Measurements from ENCODE around the gene FAM177A1. TPM values are rescaled to one million over a fixed set of nuclear protein-coding genes. Genes with fewer than 3 reads are reported as not detected.
"Not testable (repeated sequence)": the region's sequence is repeated elsewhere in the genome, so short reads cannot be mapped to it uniquely, and the experiment has no call there.

The FAM177A1 gene
- polyA plus RNA-seq, 1 experiment, result 29.5 TPM

DNA sequence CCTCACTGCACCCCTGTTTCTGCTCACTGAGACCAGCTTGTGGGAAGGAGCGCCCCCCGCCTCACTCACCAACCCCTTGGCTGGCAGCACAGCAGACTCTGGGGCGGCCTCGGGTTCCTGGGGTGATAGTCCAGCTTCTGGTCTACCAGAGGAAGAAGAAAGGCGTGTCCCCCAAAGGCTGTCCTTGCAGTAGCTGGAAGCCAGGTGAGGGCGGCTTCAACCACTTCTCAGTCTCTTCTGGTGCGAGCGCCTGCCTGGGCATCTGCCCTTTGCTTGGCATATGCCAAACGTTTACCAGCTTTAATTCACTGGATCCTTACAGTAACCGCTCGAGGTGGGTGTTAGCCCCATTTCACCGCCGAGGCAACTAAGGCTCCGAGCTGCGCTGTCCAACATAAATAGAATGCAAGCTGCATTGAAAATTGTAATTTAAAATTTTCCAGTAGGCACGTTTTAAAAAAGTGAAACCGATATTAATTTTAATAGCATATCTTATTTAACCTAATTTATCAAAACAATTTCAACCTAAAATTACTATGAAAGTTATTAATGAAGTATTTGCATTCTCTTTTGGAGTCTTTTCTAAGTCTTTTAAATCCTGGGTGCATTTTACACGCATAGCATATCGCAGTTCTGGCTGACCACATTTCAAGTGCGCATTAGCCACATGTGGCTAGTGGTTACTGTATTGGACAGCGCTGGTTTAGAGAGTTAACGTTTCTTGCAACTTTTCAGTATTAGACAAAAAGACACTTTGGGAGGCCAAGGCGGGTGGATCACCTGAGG is 872 bp downstream of the FAM177A1 start:
- TF ChIP-seq, protein P1, sequence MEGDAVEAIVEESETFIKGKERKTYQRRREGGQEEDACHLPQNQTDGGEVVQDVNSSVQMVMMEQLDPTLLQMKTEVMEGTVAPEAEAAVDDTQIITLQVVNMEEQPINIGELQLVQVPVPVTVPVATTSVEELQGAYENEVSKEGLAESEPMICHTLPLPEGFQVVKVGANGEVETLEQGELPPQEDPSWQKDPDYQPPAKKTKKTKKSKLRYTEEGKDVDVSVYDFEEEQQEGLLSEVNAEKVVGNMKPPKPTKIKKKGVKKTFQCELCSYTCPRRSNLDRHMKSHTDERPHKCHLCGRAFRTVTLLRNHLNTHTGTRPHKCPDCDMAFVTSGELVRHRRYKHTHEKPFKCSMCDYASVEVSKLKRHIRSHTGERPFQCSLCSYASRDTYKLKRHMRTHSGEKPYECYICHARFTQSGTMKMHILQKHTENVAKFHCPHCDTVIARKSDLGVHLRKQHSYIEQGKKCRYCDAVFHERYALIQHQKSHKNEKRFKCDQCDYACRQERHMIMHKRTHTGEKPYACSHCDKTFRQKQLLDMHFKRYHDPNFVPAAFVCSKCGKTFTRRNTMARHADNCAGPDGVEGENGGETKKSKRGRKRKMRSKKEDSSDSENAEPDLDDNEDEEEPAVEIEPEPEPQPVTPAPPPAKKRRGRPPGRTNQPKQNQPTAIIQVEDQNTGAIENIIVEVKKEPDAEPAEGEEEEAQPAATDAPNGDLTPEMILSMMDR (IDR thresholded peaks at IDR 0.05; ENCODE audit: insufficient read depth, low read depth, low read length), result no peak
- POLR2A ChIA-PET, result interaction anchor here (0.5 to 1.1 kb wide), 4 partner anchors 27 to 357 kb away, joined by 3 to 21 read pairs (median 5); partner anchors contain the start of gene SRP54

DNA sequence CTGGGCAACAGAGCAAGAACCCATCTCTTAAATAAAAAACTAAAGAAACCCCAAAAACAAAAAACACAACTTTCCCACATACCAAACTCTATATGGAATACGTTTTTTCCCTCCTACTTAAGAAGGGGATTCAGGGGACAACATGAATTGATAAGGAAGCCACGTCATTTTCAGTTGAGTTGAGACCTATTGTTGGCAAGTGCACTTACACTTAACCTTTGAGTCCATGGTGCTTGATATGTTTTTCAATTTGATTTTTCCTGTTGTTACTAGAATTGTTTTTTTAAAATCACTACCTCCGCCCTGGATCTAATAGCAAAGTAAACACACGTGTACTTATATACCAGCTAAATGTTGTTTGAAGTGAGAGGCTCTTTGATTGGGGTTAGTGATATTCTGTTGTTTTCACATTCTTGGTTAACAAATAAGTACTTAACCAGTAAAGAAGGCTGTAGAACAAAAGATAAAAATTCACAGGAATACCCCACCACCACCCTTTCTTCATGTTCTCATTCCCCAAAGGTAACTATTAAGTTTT is 2.0 kb downstream of the FAM177A1 start:
- Histone ChIP-seq H3K4me3 (ENCODE audit: low read depth, low read length) (no peak overlapping the region), H3K36me3 (ENCODE audit: control insufficient read depth, insufficient read depth, low read length) (peaks cover 1% of the 10 kb centered on the region; the same call in 1 of the 2 replicates), H3K27me3 (ENCODE audit: control insufficient read depth, insufficient read depth, low read length) (no peaks in the 10 kb centered on the region)
- DNase-seq (ENCODE audit: low read depth), result no peak
- TF ChIP-seq, protein P1 (IDR thresholded peaks at IDR 0.05; ENCODE audit: insufficient read depth, low read depth, low read length), result no peak
- CTCF ChIA-PET, result no interaction called here
- POLR2A ChIA-PET, result no interaction called here

More for the DNA sequence above, 872 bp downstream of the FAM177A1 start:
- no peak for DNase-seq (ENCODE audit: low read depth)
- CTCF ChIA-PET, result interaction anchor here (1.0 to 1.3 kb wide), 3 partner anchors 10 to 14 kb away, joined by 3 to 5 read pairs (median 3); no protein-coding TSS in a partner anchor
- Histone ChIP-seq H3K36me3 (ENCODE audit: control insufficient read depth, insufficient read depth, low read length) (peaks cover 1% of the 10 kb centered on the region; the same call in 1 of the 2 replicates), H3K4me3 (ENCODE audit: low read depth, low read length) (peak overlapping the region; percentile 73), H3K27me3 (ENCODE audit: control insufficient read depth, insufficient read depth, low read length) (no peaks in the 10 kb centered on the region)

DNA sequence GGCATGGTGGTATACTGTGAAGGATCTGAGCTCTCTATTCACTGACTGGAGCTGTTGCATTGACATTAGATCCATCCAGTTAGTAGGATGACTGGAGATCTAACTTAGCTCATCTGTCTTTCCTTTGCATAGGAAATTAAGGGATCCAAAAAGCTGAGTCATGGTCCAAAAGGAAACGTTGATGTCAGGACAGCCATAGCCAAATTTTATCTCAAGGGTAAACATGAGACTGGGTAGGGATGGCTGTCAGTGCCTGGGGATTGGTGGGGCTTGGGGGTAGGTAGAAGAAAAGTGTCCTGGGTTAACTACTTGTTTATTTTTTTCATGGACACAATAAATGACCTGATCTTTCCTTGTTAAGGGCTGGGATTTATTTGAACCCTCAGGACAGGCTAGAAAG is 4.6 kb downstream of the FAM177A1 start:
- peak; percentile 14 for DNase-seq (ENCODE audit: low read depth)
- Histone ChIP-seq H3K4me3 (ENCODE audit: low read depth, low read length) (no peak overlapping the region), H3K27me3 (ENCODE audit: control insufficient read depth, insufficient read depth, low read length) (no peaks in the 10 kb centered on the region), H3K36me3 (ENCODE audit: control insufficient read depth, insufficient read depth, low read length) (peaks cover 1% of the 10 kb centered on the region; the same call in 1 of the 2 replicates)
- ChIA-PET CTCF (interaction anchor here (0.6 kb wide), 2 partner anchors 8 to 401 kb away, joined by 3 to 5 read pairs; no protein-coding TSS in a partner anchor), POLR2A (interaction anchor here (0.6 kb wide), 1 partner anchor 402 kb away, joined by 3 read pairs; no protein-coding TSS in a partner anchor)
- TF ChIP-seq, protein P1 (IDR thresholded peaks at IDR 0.05; ENCODE audit: insufficient read depth, low read depth, low read length), result no peak

DNA sequence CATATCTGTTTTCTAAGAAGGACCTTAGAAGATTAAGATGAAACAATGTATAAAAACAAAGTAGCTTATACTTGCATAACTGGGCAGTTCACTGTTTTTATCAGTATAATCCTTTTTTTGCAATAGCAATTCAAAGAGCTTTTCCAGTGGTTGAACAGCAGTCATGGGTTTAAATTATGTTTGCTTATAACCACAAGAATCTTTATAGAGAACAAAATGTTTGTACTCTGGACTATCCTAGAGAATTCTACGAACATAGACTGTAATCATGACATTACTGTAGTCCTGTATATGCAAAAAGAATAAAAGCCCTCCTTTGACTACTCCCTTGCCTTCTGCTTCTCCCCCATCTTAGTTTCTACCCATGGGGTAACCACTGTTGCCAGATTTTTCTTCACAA is 5.7 kb downstream of the FAM177A1 start:
- Histone ChIP-seq H3K36me3 (ENCODE audit: control insufficient read depth, insufficient read depth, low read length) (peaks cover 1% of the 10 kb centered on the region; the same call in 1 of the 2 replicates), H3K4me3 (ENCODE audit: low read depth, low read length) (no peak overlapping the region), H3K27me3 (ENCODE audit: control insufficient read depth, insufficient read depth, low read length) (no peaks in the 10 kb centered on the region)
- TF ChIP-seq, protein P1 (IDR thresholded peaks at IDR 0.05; ENCODE audit: insufficient read depth, low read depth, low read length), result no peak
- POLR2A ChIA-PET, result interaction anchor here (0.7 kb wide), 1 partner anchor 20 kb away, joined by 3 read pairs; no protein-coding TSS in a partner anchor
- peak; percentile 30 for DNase-seq (ENCODE audit: low read depth)
- CTCF ChIA-PET, result no interaction called here

DNA sequence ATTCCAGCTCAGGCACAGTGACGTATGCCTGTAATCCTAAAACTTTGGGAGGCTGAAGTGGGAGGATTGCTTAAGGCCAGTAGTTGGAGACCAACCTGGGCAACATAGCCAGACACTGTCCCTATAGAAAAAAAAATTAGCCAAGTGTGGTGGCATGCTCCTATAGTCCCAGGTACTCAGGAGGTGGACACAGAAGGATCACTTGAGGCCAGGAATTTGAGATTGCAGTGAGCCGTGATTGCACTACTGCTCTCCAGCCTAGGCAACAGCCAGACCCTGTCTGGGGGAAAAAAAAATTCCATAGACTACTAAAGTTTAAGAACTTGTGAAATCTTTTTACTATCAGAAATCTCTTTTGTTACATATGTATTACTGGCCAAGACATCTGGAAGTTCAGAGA is 6.6 kb downstream of the FAM177A1 start:
- Histone ChIP-seq H3K27me3 (ENCODE audit: control insufficient read depth, insufficient read depth, low read length) (no peaks in the 10 kb centered on the region), H3K36me3 (ENCODE audit: control insufficient read depth, insufficient read depth, low read length) (peaks cover 1% of the 10 kb centered on the region; the same call in 1 of the 2 replicates), H3K4me3 (ENCODE audit: low read depth, low read length) (no peak overlapping the region)
- ChIA-PET POLR2A (no interaction called here), CTCF (no interaction called here)
- TF ChIP-seq, protein P1 (IDR thresholded peaks at IDR 0.05; ENCODE audit: insufficient read depth, low read depth, low read length), result no peak
- DNase-seq (ENCODE audit: low read depth), result no peak

DNA sequence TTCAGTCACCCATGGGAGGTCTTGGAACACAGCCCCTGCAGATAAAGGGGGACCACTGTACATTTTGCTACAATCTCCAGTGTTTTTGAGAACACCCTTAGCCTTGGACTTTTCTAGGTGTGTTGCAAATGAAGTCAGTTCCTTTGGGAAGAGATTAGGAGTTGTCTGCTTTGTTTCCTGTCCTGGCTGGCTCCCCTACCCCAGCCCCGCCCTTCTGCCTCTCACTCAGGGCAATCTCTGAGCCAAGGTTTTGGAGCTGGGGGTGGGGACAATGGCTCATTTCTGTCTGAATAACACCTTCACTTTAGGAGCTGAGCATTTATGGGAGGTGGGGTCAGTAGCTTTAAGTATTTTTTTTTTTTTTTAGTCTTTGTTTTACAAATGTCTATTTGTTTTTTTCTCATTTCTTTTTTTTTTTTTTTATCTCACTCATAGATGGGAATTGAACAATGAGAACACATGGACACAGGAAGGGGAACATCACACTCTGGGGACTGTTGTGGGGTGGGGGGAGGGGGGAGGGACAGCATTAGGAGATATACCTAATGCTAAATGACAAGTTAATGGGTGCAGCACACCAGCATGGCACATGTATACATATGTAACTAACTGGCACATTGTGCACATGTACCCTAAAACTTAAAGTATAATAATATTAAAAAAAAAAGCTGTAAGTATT is 15.2 kb downstream of the FAM177A1 start:
- DNase-seq (ENCODE audit: low read depth), result not testable (repeated sequence)

DNA sequence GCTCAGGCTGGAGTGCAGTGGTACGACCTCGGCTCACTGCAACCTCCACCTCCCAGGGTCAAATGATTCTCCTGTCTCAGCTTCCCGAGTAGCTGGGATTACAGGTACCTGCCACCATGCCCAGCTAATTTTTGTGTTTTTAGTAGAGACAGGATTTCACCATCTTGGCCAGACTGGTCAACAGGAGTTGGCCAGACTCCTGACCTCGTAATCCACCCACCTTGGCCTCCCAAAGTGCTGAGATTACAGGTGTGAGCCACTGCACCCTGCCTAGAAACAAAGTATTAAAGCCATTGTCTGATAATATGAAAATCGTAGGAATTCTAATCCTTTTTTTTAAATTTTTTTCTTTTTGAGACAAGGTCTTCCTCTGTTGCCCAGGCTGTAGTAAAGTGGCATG is 19.7 kb downstream of the FAM177A1 start:
- DNase-seq (ENCODE audit: low read depth); POLR2A ChIA-PET; H3K27me3 ChIP-seq (ENCODE audit: control insufficient read depth, insufficient read depth, low read length); H3K4me3 ChIP-seq (ENCODE audit: low read depth, low read length); H3K36me3 ChIP-seq (ENCODE audit: control insufficient read depth, insufficient read depth, low read length): not testable (repeated sequence)
- CTCF ChIA-PET, result interaction anchor here (0.7 kb wide), 1 partner anchor 356 kb away, joined by 3 read pairs; no protein-coding TSS in a partner anchor

More for the DNA sequence above, 15.2 kb downstream of the FAM177A1 start:
- H3K36me3 ChIP-seq (ENCODE audit: control insufficient read depth, insufficient read depth, low read length); CTCF ChIA-PET; H3K4me3 ChIP-seq (ENCODE audit: low read depth, low read length); POLR2A ChIA-PET; H3K27me3 ChIP-seq (ENCODE audit: control insufficient read depth, insufficient read depth, low read length): not testable (repeated sequence)
